OCI-LY1 (cell line): ENCODE measurements around the gene DDX28.

Source experiments
- H2AFZ ChIP-seq: fragments of 200-600 bp; sonication (generic), shearing (Covaris generic); 2 replicates; pipeline ENCODE4 v1.6.0; 2014; ENCODE audit warnings: antibody characterized with exemption, mild to moderate bottlenecking, low read length
- H3F3A ChIP-seq: fragments of 200-600 bp; sonication (generic), shearing (Covaris generic); 2 replicates; pipeline ENCODE4 v1.6.0; 2014; ENCODE audit warnings: mild to moderate bottlenecking, antibody characterized with exemption, low read length, moderate library complexity; ENCODE audit not compliant: insufficient read depth
- H3K27ac ChIP-seq: fragments of 200-600 bp; sonication (generic); 2 replicates; pipeline ENCODE4 v1.5.1; 2014; ENCODE audit warnings: low read length, mixed run types, mild to moderate bottlenecking, low read depth; ENCODE audit not compliant: poor library complexity, severe bottlenecking
- H3K27me3 ChIP-seq: fragments of 200-600 bp; sonication (generic); 2 replicates; pipeline ENCODE4 v1.6.0; 2014; ENCODE audit warnings: antibody characterized with exemption, mild to moderate bottlenecking, low read length, moderate library complexity; ENCODE audit not compliant: insufficient read depth
- H3K36me3 ChIP-seq: fragments of 200-600 bp; sonication (generic); 2 replicates; pipeline ENCODE4 v1.6.1; 2014; ENCODE audit warnings: mild to moderate bottlenecking, antibody characterized with exemption, low read length, moderate library complexity, mixed read lengths; ENCODE audit not compliant: insufficient read depth
- H3K4me1 ChIP-seq: fragments of 200-600 bp; sonication (generic); 2 replicates; pipeline ENCODE4 v1.5.1; 2014; ENCODE audit warnings: mild to moderate bottlenecking, low read length, moderate library complexity; ENCODE audit not compliant: insufficient read depth, severe bottlenecking
- H3K4me2 ChIP-seq: fragments of 200-600 bp; sonication (generic), shearing (Covaris generic); 2 replicates; pipeline ENCODE4 v1.6.1; 2014; ENCODE audit warnings: low read length
- H3K4me3 ChIP-seq: fragments of 200-600 bp; sonication (generic); 2 replicates; pipeline ENCODE4 v1.5.1; 2014; ENCODE audit warnings: low read length, low read depth, mild to moderate bottlenecking, mixed read lengths; ENCODE audit not compliant: poor library complexity, severe bottlenecking
- H3K79me2 ChIP-seq: fragments of 200-600 bp; shearing (Covaris generic); 2 replicates; pipeline ENCODE4 v1.6.1; 2016; ENCODE audit warnings: mixed run types, low read length, mixed read lengths; ENCODE audit not compliant: insufficient read depth
- H3K9ac ChIP-seq: fragments of 200-600 bp; sonication (generic), shearing (Covaris generic); 2 replicates; pipeline ENCODE4 v1.6.1; 2014; ENCODE audit warnings: mild to moderate bottlenecking, low read length, mixed read lengths
- H3K9me2 ChIP-seq: fragments of 200-600 bp; sonication (generic), shearing (Covaris generic); 2 replicates; pipeline ENCODE4 v1.6.1; 2014; ENCODE audit warnings: low read depth, mild to moderate bottlenecking, low read length, mixed read lengths
- H3K9me3 ChIP-seq: fragments of 200-600 bp; shearing (Covaris generic); 2 replicates; pipeline ENCODE4 v1.6.1; 2014; ENCODE audit warnings: low read length, mixed read lengths
- H4K20me1 ChIP-seq: fragments of 200-600 bp; sonication (generic), shearing (Covaris generic); 2 replicates; pipeline ENCODE4 v1.6.0; 2016; ENCODE audit warnings: mild to moderate bottlenecking, low read length; ENCODE audit not compliant: insufficient read depth
- EZH2 ChIP-seq: fragments of 200-600 bp; sonication (generic), shearing (Covaris generic); IDR thresholded peaks from 2 replicates; pipeline ENCODE4 v1.8.0; 2017; ENCODE audit warnings: borderline replicate concordance, mixed run types, mild to moderate bottlenecking, antibody characterized with exemption, low read length, moderate library complexity, mixed read lengths
- TF ChIP-seq, protein P1 (sequence below): fragments of 200-600 bp; sonication (generic), shearing (Covaris generic); IDR thresholded peaks from 2 replicates; pipeline ENCODE4 v1.5.1; 2017; ENCODE audit warnings: mild to moderate bottlenecking, antibody characterized with exemption, low read length, moderate library complexity, mixed read lengths

DDX28 gene

DNA sequence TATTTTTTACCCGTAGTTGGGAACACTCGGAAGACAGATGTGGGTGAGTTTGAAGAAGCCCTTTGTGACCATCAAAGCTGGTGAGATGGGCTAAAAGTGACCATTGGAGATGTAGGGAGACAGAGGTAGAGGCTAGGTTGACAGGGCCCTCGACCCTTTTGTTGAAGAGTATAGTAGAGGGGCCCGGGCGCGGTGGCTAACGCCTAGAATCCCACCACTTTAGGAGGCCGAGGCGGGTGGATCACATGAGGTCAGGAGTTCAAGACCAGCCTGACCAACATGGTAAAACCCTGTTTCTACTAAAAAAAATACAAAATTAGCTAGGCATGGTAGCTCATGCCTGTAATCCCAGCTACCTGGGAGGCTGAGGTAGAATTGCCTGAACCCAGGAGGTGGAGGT lies 45.9 kb upstream of the DDX28 start:
- no peaks in the 10 kb centered on the region for H3K79me2 ChIP-seq
- no peaks in the 10 kb centered on the region for H3F3A ChIP-seq
- no peaks in the 10 kb centered on the region for H3K27me3 ChIP-seq
- H3K4me1 ChIP-seq = peaks cover 21% of the 10 kb centered on the region
- no peaks in the 10 kb centered on the region for H4K20me1 ChIP-seq
- no peak overlapping the region for H3K4me2 ChIP-seq
- TF ChIP-seq, protein P1, sequence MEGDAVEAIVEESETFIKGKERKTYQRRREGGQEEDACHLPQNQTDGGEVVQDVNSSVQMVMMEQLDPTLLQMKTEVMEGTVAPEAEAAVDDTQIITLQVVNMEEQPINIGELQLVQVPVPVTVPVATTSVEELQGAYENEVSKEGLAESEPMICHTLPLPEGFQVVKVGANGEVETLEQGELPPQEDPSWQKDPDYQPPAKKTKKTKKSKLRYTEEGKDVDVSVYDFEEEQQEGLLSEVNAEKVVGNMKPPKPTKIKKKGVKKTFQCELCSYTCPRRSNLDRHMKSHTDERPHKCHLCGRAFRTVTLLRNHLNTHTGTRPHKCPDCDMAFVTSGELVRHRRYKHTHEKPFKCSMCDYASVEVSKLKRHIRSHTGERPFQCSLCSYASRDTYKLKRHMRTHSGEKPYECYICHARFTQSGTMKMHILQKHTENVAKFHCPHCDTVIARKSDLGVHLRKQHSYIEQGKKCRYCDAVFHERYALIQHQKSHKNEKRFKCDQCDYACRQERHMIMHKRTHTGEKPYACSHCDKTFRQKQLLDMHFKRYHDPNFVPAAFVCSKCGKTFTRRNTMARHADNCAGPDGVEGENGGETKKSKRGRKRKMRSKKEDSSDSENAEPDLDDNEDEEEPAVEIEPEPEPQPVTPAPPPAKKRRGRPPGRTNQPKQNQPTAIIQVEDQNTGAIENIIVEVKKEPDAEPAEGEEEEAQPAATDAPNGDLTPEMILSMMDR = no peak
- H3K4me3 ChIP-seq = no peak overlapping the region
- H3K9me2 ChIP-seq = no peaks in the 10 kb centered on the region
- H3K27ac ChIP-seq = no peak overlapping the region
- no peak overlapping the region for H2AFZ ChIP-seq
- H3K36me3 ChIP-seq = peaks cover 57% of the 10 kb centered on the region
- H3K9ac ChIP-seq = no peak overlapping the region
- H3K9me3 ChIP-seq = no peaks in the 10 kb centered on the region

DNA sequence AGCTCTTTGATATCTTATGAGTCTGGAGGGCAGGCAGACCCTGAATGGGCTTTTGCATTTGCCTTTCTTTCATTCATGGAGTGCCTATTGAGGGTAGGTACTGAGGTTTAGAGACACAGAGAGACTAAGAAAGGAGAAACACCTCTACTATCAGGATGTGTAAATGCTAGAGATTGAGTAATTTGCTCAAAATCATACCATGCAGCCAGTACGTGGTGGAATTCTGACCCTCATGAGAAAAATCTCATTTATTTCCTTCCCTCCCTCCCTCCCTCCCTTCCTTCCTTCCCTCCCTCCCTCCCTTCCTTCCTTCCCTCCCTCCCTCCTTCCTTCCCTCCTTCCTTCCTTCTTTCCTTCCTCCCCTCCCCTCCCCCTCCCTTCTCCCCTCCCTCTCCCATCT lies 43.7 kb upstream of the DDX28 start:
- H3K36me3 ChIP-seq = peaks cover 49% of the 10 kb centered on the region
- H3K9me2 ChIP-seq = no peaks in the 10 kb centered on the region
- no peak overlapping the region for H3K4me3 ChIP-seq

GRCh38 chr16:68065716-68066305 lies 42.8 kb upstream of the DDX28 start:
- Histone ChIP-seq H3K4me3 (no peak overlapping the region), H2AFZ (no peak overlapping the region), H3K27me3 (no peaks in the 10 kb centered on the region), H3K36me3 (peaks cover 44% of the 10 kb centered on the region; the same call in 1 of the 2 replicates), H3K4me2 (no peak overlapping the region), H3K79me2 (no peaks in the 10 kb centered on the region), H3F3A (no peaks in the 10 kb centered on the region), H3K9me3 (no peaks in the 10 kb centered on the region), H3K27ac (no peak overlapping the region), H3K9me2 (no peaks in the 10 kb centered on the region), H4K20me1 (no peaks in the 10 kb centered on the region), H3K4me1 (peaks cover 10% of the 10 kb centered on the region), H3K9ac (no peak overlapping the region)
- TF ChIP-seq, protein P1 = no peak
- TF ChIP-seq EZH2 = no peak

More for the DNA sequence above, 43.7 kb upstream of the DDX28 start:
- Histone ChIP-seq H3K4me2 (no peak overlapping the region), H2AFZ (no peak overlapping the region), H4K20me1 (no peaks in the 10 kb centered on the region), H3K4me1 (peaks cover 17% of the 10 kb centered on the region), H3K9ac (no peak overlapping the region), H3K27me3 (no peaks in the 10 kb centered on the region), H3F3A (no peaks in the 10 kb centered on the region), H3K9me3 (no peaks in the 10 kb centered on the region), H3K27ac (no peak overlapping the region), H3K79me2 (no peaks in the 10 kb centered on the region)
- TF ChIP-seq, protein P1 = no peak
- no peak for TF ChIP-seq EZH2
